NOMO-1 treated with DMSO at 0.1 percent for 48 hours (cell line): ENCODE results near the gene PADI4.
"Not testable (repeated sequence)": the region's sequence is repeated elsewhere in the genome, so short reads cannot be mapped to it uniquely, and the experiment has no call there.

ENCODE experiments used
- DNase-seq: peaks from one replicate; lab custom pipeline; 2025; ENCODE audit not compliant: unreplicated experiment; lab: John Stamatoyannopoulos, UW

Gene PADI4

GRCh38 chr1:17313530-17314309 lies 5.7 kb downstream of the PADI4 start:
- no peak for DNase-seq

GRCh38 chr1:17314491-17314971 lies 6.5 kb downstream of the PADI4 start:
- DNase-seq = no peak

GRCh38 chr1:17315542-17316130 lies 7.6 kb downstream of the PADI4 start:
- DNase-seq = no peak

- DNase-seq = no peak
These were observed 8.7 kb downstream of the PADI4 start for GRCh38 chr1:17316704-17317103.

- DNase-seq = no peak
These were observed 10.3 kb downstream of the PADI4 start for GRCh38 chr1:17318262-17318661.

- DNase-seq = no peak
These were observed 11.8 kb downstream of the PADI4 start for GRCh38 chr1:17319561-17320350.

GRCh38 chr1:17321857-17322390 lies 13.9 kb downstream of the PADI4 start:
- not testable (repeated sequence) for DNase-seq

- no peak for DNase-seq
These were observed 20.9 kb downstream of the PADI4 start for GRCh38 chr1:17328855-17329254.

- no peak for DNase-seq
These were observed 21.6 kb downstream of the PADI4 start for GRCh38 chr1:17329610-17330009.

- DNase-seq = no peak
These were observed 22.9 kb downstream of the PADI4 start for GRCh38 chr1:17330856-17331255.

- DNase-seq = no peak
These were observed 25.1 kb downstream of the PADI4 start for GRCh38 chr1:17333081-17333480.

GRCh38 chr1:17335821-17336710 lies 28.1 kb downstream of the PADI4 start:
- DNase-seq = peak; percentile 53

- DNase-seq = no peak
These were observed 30.9 kb downstream of the PADI4 start for GRCh38 chr1:17338706-17339493.

- DNase-seq = no peak
These were observed 31.5 kb downstream of the PADI4 start for GRCh38 chr1:17339521-17339920.

GRCh38 chr1:17340358-17340757 lies 32.4 kb downstream of the PADI4 start:
- DNase-seq = no peak

- DNase-seq = no peak
These were observed 34.0 kb downstream of the PADI4 start for GRCh38 chr1:17342014-17342441.

GRCh38 chr1:17345506-17345905 lies 37.5 kb downstream of the PADI4 start:
- DNase-seq = not testable (repeated sequence)

- no peak for DNase-seq
These were observed 38.2 kb downstream of the PADI4 start for GRCh38 chr1:17346046-17346789.
